Peyer's patch (tissue), 4 donors: ENCODE data around the gene GRIA4. TPM values are rescaled to one million over a fixed set of nuclear protein-coding genes. Genes with fewer than 3 reads are reported as not detected.

Experiments
- DNase-seq, 3 donors: peaks; one replicate each; pipeline ENCODE4 v3.0.0-alpha.2; 2017 to 2019
- H3K27ac ChIP-seq, 4 donors: fragments of 200-600 bp; sonication (generic); one replicate each; pipeline ENCODE4 v1.5.1; 2016 to 2019
- H3K27me3 ChIP-seq, 2 donors: fragments of 200-600 bp; sonication (generic); one replicate each; pipeline ENCODE4 v1.5.1; 2019
- H3K36me3 ChIP-seq, 3 donors: fragments of 200-600 bp; sonication (generic); one replicate each; pipeline ENCODE4 v1.5.1; 2016 to 2019
- H3K4me1 ChIP-seq, 4 donors: fragments of 200-600 bp; sonication (generic); one replicate each; pipeline ENCODE4 v1.5.1; 2016 to 2019
- H3K4me3 ChIP-seq, 4 donors: fragments of 200-600 bp; sonication (generic); 1 replicate in 3 of 4; 2 replicates in 1 of 4; pipeline ENCODE4 v1.5.1; 2016 to 2019; ENCODE audit warnings: mild to moderate bottlenecking in 1 of 4
- H3K9me3 ChIP-seq, 4 donors: fragments of 200-600 bp; sonication (generic); one replicate each; pipeline ENCODE4 v1.5.1; 2016 to 2019; ENCODE audit warnings: mild to moderate bottlenecking in 1 of 4
- CTCF ChIP-seq, 6 experiments: fragments of 450-650 bp in 4 of 6; fragments of 200-600 bp in 2 of 6; sonication (generic) in 1 of 6; IDR thresholded peaks; one replicate each; pipeline ENCODE4 v1.5.1; 2017 to 2019; ENCODE audit warnings: antibody characterized with exemption in 6 of 6, mild to moderate bottlenecking in 3 of 6, moderate library complexity in 1 of 6
- POLR2A ChIP-seq, 2 donors: fragments of 450-650 bp; IDR thresholded peaks; one replicate each; pipeline ENCODE4 v1.5.1; 2017; ENCODE audit warnings: antibody characterized with exemption in 2 of 2, mild to moderate bottlenecking in 2 of 2, moderate library complexity in 2 of 2
- total RNA-seq, 4 donors: library from RNA; depleted of rRNA; stranded (reverse); fragments of >200 nt; gene quantifications; one replicate each; pipeline ENCODE4 v1.1.0, GENCODE V29; 2016

The GRIA4 gene
- total RNA-seq, 4 donors from 2014 or later, result 9.9 to 87.8 (median 36.6) TPM

GRCh38 chr11:105719073-105719822 is 109.4 kb downstream of the GRIA4 start:
- Histone ChIP-seq H3K36me3 (no peaks in the 10 kb centered on the region), H3K27me3 (no peaks in the 10 kb centered on the region), H3K27ac (no peak overlapping the region), H3K4me3 (no peak overlapping the region), H3K4me1 (no peaks in the 10 kb centered on the region), H3K9me3 (no peaks in the 10 kb centered on the region)
- no peak for TF ChIP-seq CTCF (IDR thresholded peaks at IDR 0.05)
- no peak for TF ChIP-seq POLR2A (IDR thresholded peaks at IDR 0.05)
- DNase-seq, result no peak

DNA sequence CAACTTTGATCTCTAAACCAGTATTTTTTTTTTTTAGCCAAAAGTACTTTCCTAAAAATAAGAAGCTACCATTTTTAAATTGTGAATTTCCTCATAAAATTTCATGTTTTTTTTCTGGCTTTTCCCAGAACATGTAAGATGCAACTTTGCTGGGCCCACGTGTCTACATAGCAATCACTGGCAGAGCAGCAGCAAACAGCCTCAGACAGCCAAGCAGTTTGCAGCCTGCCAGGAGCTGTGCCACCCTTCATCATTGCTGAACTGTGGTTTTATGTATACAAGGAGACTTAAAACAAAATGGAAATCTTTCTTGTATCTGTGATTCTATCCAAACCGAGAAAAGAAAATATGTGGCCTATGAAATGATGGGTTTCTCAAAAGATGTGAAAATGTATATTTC is 110.2 kb downstream of the GRIA4 start:
- H3K27me3 ChIP-seq, result no peaks in the 10 kb centered on the region
- no peaks in the 10 kb centered on the region for H3K4me1 ChIP-seq
- TF ChIP-seq CTCF (IDR thresholded peaks at IDR 0.05) (no peak), POLR2A (IDR thresholded peaks at IDR 0.05) (no peak)
- no peaks in the 10 kb centered on the region for H3K36me3 ChIP-seq
- no peak overlapping the region for H3K27ac ChIP-seq
- no peak overlapping the region for H3K4me3 ChIP-seq
- no peak for DNase-seq
- H3K9me3 ChIP-seq, result no peaks in the 10 kb centered on the region

- TF ChIP-seq CTCF (IDR thresholded peaks at IDR 0.05), result no peak
- no peak for TF ChIP-seq POLR2A (IDR thresholded peaks at IDR 0.05)
Observed at GRCh38 chr11:105723269-105723668, 113.4 kb downstream of the GRIA4 start.

GRCh38 chr11:105732611-105733010 is 122.7 kb downstream of the GRIA4 start:
- Histone ChIP-seq H3K9me3 (peaks cover 0 to 5% (median 0%) of the 10 kb centered on the region in 4 donors), H3K4me3 (no peak overlapping the region), H3K27me3 (no peaks in the 10 kb centered on the region), H3K36me3 (no peaks in the 10 kb centered on the region), H3K27ac (no peak overlapping the region), H3K4me1 (no peaks in the 10 kb centered on the region)
- no peak for TF ChIP-seq POLR2A (IDR thresholded peaks at IDR 0.05)
- no peak for TF ChIP-seq CTCF (IDR thresholded peaks at IDR 0.05)
- DNase-seq, result no peak

More at GRCh38 chr11:105723269-105723668, 113.4 kb downstream of the GRIA4 start:
- Histone ChIP-seq H3K27ac (no peak overlapping the region), H3K9me3 (peaks cover 0 to 5% (median 0%) of the 10 kb centered on the region in 4 donors), H3K36me3 (no peaks in the 10 kb centered on the region), H3K4me3 (no peak overlapping the region), H3K4me1 (no peaks in the 10 kb centered on the region), H3K27me3 (no peaks in the 10 kb centered on the region)
- DNase-seq, result no peak

DNA sequence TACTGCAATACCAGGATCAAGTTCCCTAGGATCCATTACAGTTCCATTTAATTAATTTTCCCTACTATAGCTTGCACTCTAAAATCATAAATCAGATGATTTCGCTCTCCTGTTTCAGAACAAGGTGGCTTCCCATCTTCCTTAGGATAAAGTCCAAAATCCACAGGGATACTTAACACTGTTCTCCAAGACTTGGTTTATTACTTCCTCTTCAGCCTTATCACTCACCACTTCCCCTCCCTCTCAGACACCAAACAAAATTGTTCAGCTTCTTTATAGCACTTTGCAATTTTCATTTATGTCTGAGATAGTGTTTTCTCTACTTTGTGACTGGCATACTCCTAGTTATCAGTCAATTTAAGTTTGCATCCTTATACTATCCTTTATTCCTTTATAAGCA is 124.6 kb downstream of the GRIA4 start:
- Histone ChIP-seq H3K9me3 (no peaks in the 10 kb centered on the region), H3K27me3 (no peaks in the 10 kb centered on the region), H3K27ac (no peak overlapping the region), H3K4me1 (no peaks in the 10 kb centered on the region), H3K4me3 (no peak overlapping the region), H3K36me3 (no peaks in the 10 kb centered on the region)
- DNase-seq, result no peak
- TF ChIP-seq CTCF (IDR thresholded peaks at IDR 0.05) (no peak), POLR2A (IDR thresholded peaks at IDR 0.05) (no peak)
